Measurements from ENCODE around the gene SV2B.

DNA sequence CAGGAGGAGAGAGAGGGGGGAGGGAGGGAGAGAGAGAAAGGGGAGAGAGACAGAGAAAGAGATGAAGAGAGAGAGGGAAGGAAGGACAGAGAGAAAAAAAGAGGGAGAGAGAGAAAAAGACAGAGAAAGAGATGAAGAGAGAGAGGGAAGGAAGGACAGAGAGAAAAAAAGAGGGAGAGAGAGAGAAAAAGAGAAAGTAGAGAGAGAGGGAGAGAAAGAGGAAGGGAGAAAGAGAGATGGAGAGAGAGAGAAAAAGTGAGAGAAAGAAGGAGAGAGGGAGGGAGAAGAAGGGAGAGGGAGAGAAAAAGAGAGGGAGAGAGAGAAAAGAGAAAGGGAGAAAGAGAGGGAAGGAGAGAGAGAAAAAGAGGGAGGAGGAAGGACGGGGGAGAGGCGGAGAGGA is 204.2 kb downstream of the SV2B start:
- TF ChIP-seq, protein P1, sequence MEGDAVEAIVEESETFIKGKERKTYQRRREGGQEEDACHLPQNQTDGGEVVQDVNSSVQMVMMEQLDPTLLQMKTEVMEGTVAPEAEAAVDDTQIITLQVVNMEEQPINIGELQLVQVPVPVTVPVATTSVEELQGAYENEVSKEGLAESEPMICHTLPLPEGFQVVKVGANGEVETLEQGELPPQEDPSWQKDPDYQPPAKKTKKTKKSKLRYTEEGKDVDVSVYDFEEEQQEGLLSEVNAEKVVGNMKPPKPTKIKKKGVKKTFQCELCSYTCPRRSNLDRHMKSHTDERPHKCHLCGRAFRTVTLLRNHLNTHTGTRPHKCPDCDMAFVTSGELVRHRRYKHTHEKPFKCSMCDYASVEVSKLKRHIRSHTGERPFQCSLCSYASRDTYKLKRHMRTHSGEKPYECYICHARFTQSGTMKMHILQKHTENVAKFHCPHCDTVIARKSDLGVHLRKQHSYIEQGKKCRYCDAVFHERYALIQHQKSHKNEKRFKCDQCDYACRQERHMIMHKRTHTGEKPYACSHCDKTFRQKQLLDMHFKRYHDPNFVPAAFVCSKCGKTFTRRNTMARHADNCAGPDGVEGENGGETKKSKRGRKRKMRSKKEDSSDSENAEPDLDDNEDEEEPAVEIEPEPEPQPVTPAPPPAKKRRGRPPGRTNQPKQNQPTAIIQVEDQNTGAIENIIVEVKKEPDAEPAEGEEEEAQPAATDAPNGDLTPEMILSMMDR (IDR thresholded peaks at IDR 0.05; ENCODE audit: insufficient read depth, low read length, poor library complexity, severe bottlenecking) = no peak
- TF ChIP-seq EZH2phosphoT487 (conservative IDR thresholded peaks at IDR 0.05; ENCODE audit: low read length) = no peak

All from SU-DHL-6 (cell line).